ENCODE measurements around the gene IL18R1.

- TF ChIP-seq LCOR (CRISPR knock-in tag; IDR thresholded peaks at IDR 0.05) (no peak), ZNF121 (CRISPR knock-in tag; conservative IDR thresholded peaks at IDR 0.05) (no peak), POLR2A (conservative IDR thresholded peaks at IDR 0.05) (no peak)
Observed at GRCh38 chr2:102424754-102425153, 69.2 kb downstream of the IL18R1 start.

Data from K562 (cell line).